Heart left ventricle (tissue), 16 donors: ENCODE measurements around the gene TTC32. TPM values are rescaled to one million over a fixed set of nuclear protein-coding genes. Genes with fewer than 3 reads are reported as not detected.

Source experiments
- ATAC-seq, 4 donors: fragments of 200-7000 bp; cut with Tn5 transposase; one replicate each; pipeline ENCODE4 v1.9.1; 2020 to 2022; ENCODE audit warnings: moderate library complexity in 4 of 4, mild to moderate bottlenecking in 3 of 4, moderate number of reproducible peaks in 1 of 4
- DNase-seq, 5 donors: peaks; one replicate each; pipeline ENCODE4 v3.0.0-alpha.2; 2020
- H3K27ac ChIP-seq, 12 donors: fragments of 200-600 bp; sonication (generic) in 4 of 12; one replicate each; pipeline versions ENCODE4 v1.5.0 to v1.8.0; 2016 to 2022; ENCODE audit warnings: mild to moderate bottlenecking in 2 of 12
- H3K27me3 ChIP-seq, 9 donors: fragments of 200-600 bp; sonication (generic) in 2 of 9; one replicate each; pipeline versions ENCODE4 v1.5.1 to v1.8.0; 2016 to 2022; ENCODE audit warnings: mild to moderate bottlenecking in 3 of 9
- H3K36me3 ChIP-seq, 9 donors: fragments of 200-600 bp; sonication (generic) in 2 of 9; one replicate each; pipeline versions ENCODE4 v1.5.0 to v1.8.0; 2018 to 2022; ENCODE audit warnings: mild to moderate bottlenecking in 2 of 9
- H3K4me1 ChIP-seq, 12 donors: fragments of 200-600 bp; sonication (generic) in 4 of 12; one replicate each; pipeline versions ENCODE4 v1.5.0 to v1.8.0; 2016 to 2022; ENCODE audit warnings: mild to moderate bottlenecking in 3 of 12
- H3K4me3 ChIP-seq, 12 donors: fragments of 200-600 bp; sonication (generic) in 4 of 12; one replicate each; pipeline versions ENCODE4 v1.5.0 to v1.8.0; 2017 to 2022; ENCODE audit warnings: mild to moderate bottlenecking in 9 of 12, moderate library complexity in 4 of 12
- H3K9me3 ChIP-seq, 12 donors: fragments of 200-600 bp; sonication (generic) in 4 of 12; one replicate each; pipeline versions ENCODE4 v1.5.0 to v1.8.0; 2016 to 2022; ENCODE audit warnings: mild to moderate bottlenecking in 1 of 12
- POLR2A ChIP-seq, 2 donors: fragments of 450-650 bp; IDR thresholded peaks; one replicate each; pipeline ENCODE4 v1.6.1; 2017; ENCODE audit warnings: antibody characterized with exemption in 2 of 2, mild to moderate bottlenecking in 2 of 2, moderate library complexity in 2 of 2
- WGBS, 4 donors: extraction: QIAGEN DNeasy Blood & Tissue Kit in 2 of 4; methylation state at CpG; one replicate each; pipeline versions ENCODE4 v1.1.5 to v1.1.7; 2013 to 2018; 5-methylcytosine and 5-hydroxymethylcytosine counted together
- intact Hi-C, 10 donors: fragments of 100-400 bp; cut with DNase I; formaldehyde crosslinking; loops; one replicate each; pipeline versions ENCODE4 v1.11.1 to v1.14.2; 2022
- polyA plus RNA-seq, 2 donors: library from polyadenylated mRNA; stranded (reverse); fragments of 200-250 nt; gene quantifications; one replicate each; pipeline ENCODE4 v1.2.3, GENCODE V29; 2013
- total RNA-seq, 9 donors: library from RNA; depleted of rRNA in 2 of 9; stranded (reverse); fragments of >200 nt in 2 of 9; fragmentation: NEBNext Ultra II Directional in 3 of 9; extraction: Animal tissue kit (Norgen Biotek cat#: 25700) in 3 of 9; gene quantifications; one replicate each; pipeline versions ENCODE4 v1.1.0 to v1.2.4, GENCODE V29; 2016 to 2023
- TF ChIP-seq, protein P1 (sequence below), 12 donors: fragments of 200-600 bp; sonication (generic) in 4 of 12; IDR thresholded peaks; one replicate each; pipeline versions ENCODE4 v1.5.0 to v1.8.0; 2018 to 2022; ENCODE audit warnings: antibody characterized with exemption in 12 of 12, mild to moderate bottlenecking in 5 of 12
- donor health status: ischemic (EF 13 %, LVEDD 7.1; RV severe dilation, severe dysfunction).
- donor health status: healthy with polysubstance abuse.
- donor health status: DM: no; HTN: yes; CAD: no.
- donor health status: DM: no; HTN: no; CAD: no.
- donor health status: ischemic (EF 25% LVEDD 6.9; RV normal size, moderate dysfunction).
- donor health status: ischemic (EF 25% LVEDD 5.7; RV mildly dilated, moderate dysfunction).
- donor health status: healthy.
- donor health status: DM: yes; HTN: yes; CAD: no.
- donor health status: ischemic (EF 35%, LVEDD 5.7; RV mildly dilated, moderate dysfunction).
- donor health status: nonischemic (EF 11% LVEDD 7.7; RV severe dilation, severe dysfunction).
- donor health status: DM: yes; HTN: yes; CAD: no.
- donor health status: PGD.
- donor health status: ischemic (EF 29% LVEDD 5.4; RV normal size, mild dysfunction).
- donor health status: nonischemic (EF 23%, LVEDD 6.1; RV moderate dilation, normal function).

Gene TTC32
- total and polyA plus RNA-seq, 11 donors, result 2.6 to 10.3 (median 6.3) TPM

DNA sequence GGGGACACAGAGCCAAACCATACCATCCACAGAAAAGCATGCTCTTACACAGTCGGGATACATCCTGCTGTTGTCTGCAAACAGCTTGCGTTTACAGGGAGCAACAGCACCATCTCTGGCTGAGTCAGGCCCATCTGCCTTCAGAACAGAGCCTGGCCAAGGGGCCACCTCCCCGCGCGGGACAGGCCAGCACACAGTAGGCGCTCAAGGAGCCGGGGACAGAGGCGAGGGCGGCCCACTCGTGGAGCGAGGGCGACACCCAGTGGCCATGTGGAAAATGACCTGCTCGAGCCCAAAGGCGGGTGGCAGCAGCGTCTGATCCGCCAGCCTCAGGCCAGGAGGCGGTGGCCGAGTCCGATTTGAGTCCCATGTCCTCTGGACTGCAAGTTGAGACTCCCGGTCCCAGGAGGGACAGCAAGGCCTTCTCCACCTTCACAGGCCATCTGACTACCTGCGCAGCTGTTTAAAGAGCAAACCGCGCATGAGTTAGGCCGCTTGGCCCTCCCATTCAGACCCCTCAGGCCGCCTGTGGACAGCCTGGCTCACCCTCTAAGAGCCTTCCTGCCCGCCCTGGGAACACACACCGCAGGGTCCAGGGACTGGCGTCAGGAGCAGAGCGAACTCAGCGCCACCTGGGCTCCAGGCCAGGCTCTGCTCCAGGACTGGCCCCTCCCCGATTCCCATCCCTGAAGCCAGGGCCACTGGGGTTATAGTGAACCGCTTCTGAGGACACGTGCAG lies 38.3 kb downstream of the TTC32 start:
- Histone ChIP-seq H3K4me1 (peaks cover 0 to 11% (median 6%) of the 10 kb centered on the region in 12 donors), H3K36me3 (no peaks in the 10 kb centered on the region), H3K4me3 (peak overlapping the region in 7 of 12 donors; percentile 6 to 46 (median 26)), H3K9me3 (no peaks in the 10 kb centered on the region), H3K27ac (peak overlapping the region in 1 of 12 donors; percentile 80), H3K27me3 (no peaks in the 10 kb centered on the region)
- intact Hi-C loops, result loop anchor here (1.0 to 10.0 kb wide), 23 partner anchors 179 to 1479 kb away; no protein-coding TSS in a partner anchor
- TF ChIP-seq POLR2A (IDR thresholded peaks at IDR 0.05), result peak in 1 of 2 donors; percentile 24
- TF ChIP-seq, protein P1, sequence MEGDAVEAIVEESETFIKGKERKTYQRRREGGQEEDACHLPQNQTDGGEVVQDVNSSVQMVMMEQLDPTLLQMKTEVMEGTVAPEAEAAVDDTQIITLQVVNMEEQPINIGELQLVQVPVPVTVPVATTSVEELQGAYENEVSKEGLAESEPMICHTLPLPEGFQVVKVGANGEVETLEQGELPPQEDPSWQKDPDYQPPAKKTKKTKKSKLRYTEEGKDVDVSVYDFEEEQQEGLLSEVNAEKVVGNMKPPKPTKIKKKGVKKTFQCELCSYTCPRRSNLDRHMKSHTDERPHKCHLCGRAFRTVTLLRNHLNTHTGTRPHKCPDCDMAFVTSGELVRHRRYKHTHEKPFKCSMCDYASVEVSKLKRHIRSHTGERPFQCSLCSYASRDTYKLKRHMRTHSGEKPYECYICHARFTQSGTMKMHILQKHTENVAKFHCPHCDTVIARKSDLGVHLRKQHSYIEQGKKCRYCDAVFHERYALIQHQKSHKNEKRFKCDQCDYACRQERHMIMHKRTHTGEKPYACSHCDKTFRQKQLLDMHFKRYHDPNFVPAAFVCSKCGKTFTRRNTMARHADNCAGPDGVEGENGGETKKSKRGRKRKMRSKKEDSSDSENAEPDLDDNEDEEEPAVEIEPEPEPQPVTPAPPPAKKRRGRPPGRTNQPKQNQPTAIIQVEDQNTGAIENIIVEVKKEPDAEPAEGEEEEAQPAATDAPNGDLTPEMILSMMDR (IDR thresholded peaks at IDR 0.05), result peak; percentile 93 to 99 (median 97)
- WGBS, 4 donors, result 11 to 30% (median 16%) methylated on average over 16 to 33 of the region's 33 CpGs
- DNase-seq (peak; percentile 57 to 88 (median 76)), ATAC-seq (peak; percentile 63 to 90 (median 88))

DNA sequence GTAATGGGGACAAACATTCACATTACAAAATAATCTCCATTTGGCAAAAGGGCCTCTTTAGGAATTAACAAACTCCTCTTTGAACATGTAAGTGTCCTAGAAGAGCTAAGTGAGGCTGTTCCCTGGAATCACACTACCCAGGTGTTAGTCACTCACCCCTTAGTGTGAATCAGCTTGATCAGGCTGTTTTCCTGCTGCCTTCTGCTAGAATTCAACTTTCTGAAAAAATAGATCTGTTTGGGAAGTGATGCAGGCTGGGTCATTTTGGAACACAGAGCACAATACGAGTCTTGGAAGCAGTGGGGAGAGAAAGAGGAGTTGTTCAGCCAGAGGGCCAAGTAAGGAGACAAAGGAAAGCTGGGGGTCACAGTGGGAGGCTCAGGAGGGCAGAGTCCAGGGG lies 40.0 kb downstream of the TTC32 start:
- 50 to 65% (median 60%) methylated on average over 1 of the region's 1 CpG for WGBS, 4 donors
- H3K36me3 ChIP-seq, result no peaks in the 10 kb centered on the region

DNA sequence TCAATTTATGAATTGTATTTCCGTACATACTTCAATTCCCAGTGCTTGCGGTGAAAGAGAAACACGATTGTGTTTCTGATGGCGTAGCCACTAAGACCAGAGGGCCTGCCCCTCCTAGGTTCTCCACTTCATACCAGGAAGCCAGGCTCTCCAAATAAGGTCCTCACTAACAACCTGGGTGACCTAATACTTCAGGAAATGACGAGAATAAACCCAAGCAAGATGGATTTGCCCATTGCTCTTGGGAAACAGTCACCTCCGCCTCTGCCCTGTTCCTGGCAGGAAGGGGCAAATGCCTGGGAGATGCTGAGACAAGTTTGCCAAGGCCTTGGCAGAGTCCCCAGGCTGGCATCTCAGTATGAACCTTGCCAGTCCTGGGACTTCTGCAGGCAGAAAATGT lies 41.8 kb downstream of the TTC32 start:
- no peaks in the 10 kb centered on the region for H3K27me3 ChIP-seq
- H3K9me3 ChIP-seq, result no peaks in the 10 kb centered on the region
- no peak overlapping the region for H3K4me3 ChIP-seq
- H3K36me3 ChIP-seq, result no peaks in the 10 kb centered on the region
- DNase-seq (peak in 2 of 5 donors; percentile 59 to 64), ATAC-seq (peak in 2 of 4 donors; percentile 36 to 45)
- intact Hi-C loops, result loop anchor here (5.0 to 10.0 kb wide), 16 partner anchors 175 to 1475 kb away; no protein-coding TSS in a partner anchor
- H3K4me1 ChIP-seq, result peaks cover 0 to 11% (median 5%) of the 10 kb centered on the region in 12 donors
- H3K27ac ChIP-seq, result no peak overlapping the region
- WGBS, 4 donors, result 74 to 83% (median 77%) methylated on average over 6 of the region's 6 CpGs
- TF ChIP-seq POLR2A (IDR thresholded peaks at IDR 0.05), result no peak
- TF ChIP-seq, protein P1 (IDR thresholded peaks at IDR 0.05), result no peak

More for the DNA sequence above, 40.0 kb downstream of the TTC32 start:
- ATAC-seq (no peak), DNase-seq (no peak)
- Histone ChIP-seq H3K4me3 (no peak overlapping the region), H3K27ac (no peak overlapping the region), H3K9me3 (no peaks in the 10 kb centered on the region), H3K27me3 (no peaks in the 10 kb centered on the region), H3K4me1 (peaks cover 0 to 8% (median 4%) of the 10 kb centered on the region in 12 donors)
- intact Hi-C loops, result loop anchor here (2.0 to 10.0 kb wide), 21 partner anchors 177 to 1477 kb away; no protein-coding TSS in a partner anchor
- TF ChIP-seq, protein P1 (IDR thresholded peaks at IDR 0.05), result no peak
- TF ChIP-seq POLR2A (IDR thresholded peaks at IDR 0.05), result no peak

DNA sequence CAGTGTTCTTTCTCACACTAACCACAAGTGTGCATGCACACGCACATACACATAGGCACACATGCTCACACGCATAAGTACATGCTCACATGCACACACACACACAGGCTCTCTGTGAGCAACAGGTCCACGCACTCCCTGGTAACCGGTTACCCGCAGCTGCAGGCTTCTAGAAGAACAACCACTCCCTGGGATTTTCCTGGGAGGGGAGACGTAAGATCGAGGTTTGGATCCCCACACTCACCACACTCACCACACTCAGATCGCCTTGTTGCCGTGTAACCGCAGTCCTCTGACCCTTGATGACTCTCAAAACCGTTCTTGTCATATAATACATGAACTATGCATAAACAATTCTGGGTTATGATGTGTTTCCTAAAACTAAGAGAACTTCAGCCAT lies 42.2 kb downstream of the TTC32 start:
- no peaks in the 10 kb centered on the region for H3K36me3 ChIP-seq
- 90 to 95% (median 94%) methylated on average over 11 of the region's 11 CpGs for WGBS, 4 donors
- no peak overlapping the region for H3K27ac ChIP-seq
- H3K27me3 ChIP-seq, result no peaks in the 10 kb centered on the region
- DNase-seq, result no peak
- peaks cover 0 to 11% (median 5%) of the 10 kb centered on the region in 12 donors for H3K4me1 ChIP-seq
- no peak overlapping the region for H3K4me3 ChIP-seq
- TF ChIP-seq, protein P1 (IDR thresholded peaks at IDR 0.05), result no peak
- no peak for TF ChIP-seq POLR2A (IDR thresholded peaks at IDR 0.05)
- ATAC-seq, result no peak
- intact Hi-C loops, result no loop called here
- no peaks in the 10 kb centered on the region for H3K9me3 ChIP-seq
